HepG2 (cell line): ENCODE measurements around the gene AMN. TPM values are rescaled to one million over a fixed set of nuclear protein-coding genes. Genes with fewer than 3 reads are reported as not detected.

ENCODE experiments used
- ATAC-seq: fragments of 200-7000 bp; cut with Tn5 transposase; 3 replicates; pipeline ENCODE4 v1.9.1; 2020; ENCODE audit warnings: mild to moderate bottlenecking, moderate library complexity
- BruUV-seq: library from RNA; stranded (reverse); fragments of 400-500 nt; replicated peaks from 2 replicates; lab custom pipeline; 2021; lab: Mats Ljungman, UMichigan
- CTCF ChIA-PET: fragments of 300-600 bp; formaldehyde crosslinking; extraction: SDS; loops from one replicate; lab custom pipeline; 2021; ENCODE audit warnings: low total read pairs, inconsistent platforms, low intra/inter-chr PET ratio; lab: Yijun Ruan, JAX
- POLR2A ChIA-PET: fragments of 350-600 bp; sonication (Branson Sonifier 250); formaldehyde crosslinking; loops from one replicate; lab custom pipeline; 2020; ENCODE audit warnings: antibody characterized with exemption, inconsistent platforms; lab: Yijun Ruan, JAX
- DNase-seq: peaks from one replicate; pipeline ENCODE4 v3.0.0-alpha.2; 2015; ENCODE audit warnings: low spot score
- FAIRE-seq: peaks from 3 replicates; lab custom pipeline; 2011; peaks lifted over from hg19 to GRCh38; lab: Jason Lieb, UNC
- H2AFZ ChIP-seq: one replicate; pipeline ENCODE4 v1.6.1; 2011; ENCODE audit warnings: low read length, inconsistent platforms
- H3K27ac ChIP-seq: fragments of 300-600 bp; 3 replicates; pipeline ENCODE4 v1.8.0; 2011; ENCODE audit warnings: mixed run types, mild to moderate bottlenecking, mixed read lengths, low read length, inconsistent platforms; ENCODE audit not compliant: insufficient read depth; ENCODE audit errors: extremely low read length
- H3K27me3 ChIP-seq, 2 experiments: fragments of 200-600 bp in 1 of 2; 2 replicates in 1 of 2; 3 replicates in 1 of 2; pipeline versions ENCODE4 v1.6.0 to v1.8.0; 2011; ENCODE audit warnings: low read length in 2 of 2, mild to moderate bottlenecking in 2 of 2, moderate library complexity in 2 of 2, inconsistent platforms in 1 of 2; ENCODE audit not compliant: insufficient read depth in 2 of 2, control insufficient read depth in 1 of 2
- H3K36me3 ChIP-seq, 2 experiments: fragments of 200-600 bp in 1 of 2; replicated peaks in 1 of 2; 2 replicates in 1 of 2; 3 replicates in 1 of 2; pipeline versions ENCODE4 v1.5.1 to v1.8.0; 2011; ENCODE audit warnings: low read length in 2 of 2, inconsistent platforms in 1 of 2; ENCODE audit not compliant: insufficient read depth in 2 of 2, control insufficient read depth in 1 of 2
- H3K4me1 ChIP-seq: 2 replicates; pipeline ENCODE4 v1.5.1; 2012; ENCODE audit warnings: low read length, inconsistent platforms; ENCODE audit not compliant: insufficient read depth
- H3K4me2 ChIP-seq: 2 replicates; pipeline ENCODE4 v1.6.0; 2011; ENCODE audit warnings: low read depth, low read length, inconsistent platforms
- H3K4me3 ChIP-seq, 3 experiments: fragments of 200-600 bp in 1 of 3; sonication (generic), shearing (Covaris generic) in 1 of 3; replicated peaks in 1 of 3; 2 replicates each; pipeline ENCODE4 v1.5.1; 2011 to 2016; ENCODE audit warnings: low read length in 3 of 3, inconsistent platforms in 2 of 3, low read depth in 2 of 3, mild to moderate bottlenecking in 2 of 3, control low read depth in 1 of 3, mixed read lengths in 1 of 3; ENCODE audit not compliant: insufficient read depth in 1 of 3
- H3K79me2 ChIP-seq: one replicate; pipeline ENCODE4 v1.6.1; 2011; ENCODE audit warnings: low read length, inconsistent platforms; ENCODE audit not compliant: insufficient read depth
- H3K9ac ChIP-seq: 2 replicates; pipeline ENCODE4 v1.6.0; 2011; ENCODE audit warnings: mild to moderate bottlenecking, low read depth, low read length, inconsistent platforms; ENCODE audit not compliant: insufficient read depth
- H3K9me3 ChIP-seq: 2 replicates; pipeline ENCODE4 v1.5.1; 2012; ENCODE audit warnings: mild to moderate bottlenecking, low read length
- H4K20me1 ChIP-seq: 2 replicates; pipeline ENCODE4 v1.6.0; 2011; ENCODE audit warnings: inconsistent platforms, mild to moderate bottlenecking, low read length, moderate library complexity; ENCODE audit not compliant: insufficient read depth
- CBFB ChIP-seq: sonication (generic); formaldehyde crosslinking; IDR thresholded peaks from 2 replicates; pipeline ENCODE4 v1.4.0; 2020; ENCODE audit warnings: missing genetic modification reagents
- ESRRA ChIP-seq: sonication (generic); formaldehyde crosslinking; IDR thresholded peaks from 2 replicates; pipeline ENCODE4 v1.5.1; 2020; ENCODE audit warnings: mild to moderate bottlenecking, low read depth, missing genetic modification reagents
- GTF2F1 ChIP-seq: fragments of 150-350 bp; IDR thresholded peaks from 2 replicates; pipeline ENCODE4 v1.6.1; 2014; ENCODE audit warnings: low read length
- HES4 ChIP-seq: sonication (generic); formaldehyde crosslinking; IDR thresholded peaks from 2 replicates; pipeline ENCODE4 v1.9.0; 2021; ENCODE audit warnings: mild to moderate bottlenecking, missing genetic modification reagents, borderline replicate concordance
- ZC3H4 ChIP-seq: sonication (generic); formaldehyde crosslinking; IDR thresholded peaks from 2 replicates; pipeline ENCODE4 v1.4.0; 2020; ENCODE audit warnings: missing genetic modification reagents, borderline replicate concordance
- ZNF564 ChIP-seq: sonication (generic); formaldehyde crosslinking; IDR thresholded peaks from 2 replicates; pipeline ENCODE4 v1.8.1; 2023; ENCODE audit warnings: mild to moderate bottlenecking, missing genetic modification reagents
- ZNF720 ChIP-seq: sonication (generic); formaldehyde crosslinking; IDR thresholded peaks from 2 replicates; pipeline ENCODE4 v1.4.0; 2020; ENCODE audit warnings: missing genetic modification reagents
- WGBS: methylation state at CpG from one replicate; pipeline ENCODE4 v1.1.6; 2017; ENCODE audit warnings: low lambda C conversion rate; 5-methylcytosine and 5-hydroxymethylcytosine counted together
- in situ Hi-C: cut with HindIII; loops from 2 replicates; pipeline ENCODE4 v1.10.0; 2017; ENCODE audit warnings: low pct_unique_long_range_greater_than_20kb; ENCODE audit not compliant: extremely low pct_ligation_motif_present
- intact Hi-C: fragments of 100-400 bp; cut with micrococcal nuclease; formaldehyde crosslinking; loops from one replicate; pipeline ENCODE4 v1.10.0; 2022; ENCODE audit not compliant: unreplicated experiment
- polyA plus RNA-seq, 8 experiments: library from polyadenylated mRNA; depleted of rRNA in 3 of 8; stranded (reverse) in 7 of 8; unstranded in 1 of 8; fragments of >200 nt; fragmentation: Illumina TruSeq in 4 of 8; extraction: Trizol in 4 of 8; gene quantifications; 2 replicates each; pipeline versions ENCODE4 v1.2.1 to v1.2.3, GENCODE V29; 2011 to 2016; ENCODE audit warnings: low read depth in 4 of 8, missing spikeins in 1 of 8, mixed read lengths in 1 of 8; ENCODE audit not compliant: insufficient read depth in 1 of 8
- total RNA-seq, 5 experiments: library from RNA; depleted of rRNA; stranded (reverse); fragments of >200 nt; fragmentation: Illumina TruSeq; extraction: Trizol; gene quantifications; 2 replicates each; pipeline ENCODE4 v1.2.3, GENCODE V29; 2016; ENCODE audit warnings: low read depth in 1 of 5
- TF ChIP-seq, protein P1 (sequence below): IDR thresholded peaks from 2 replicates; pipeline ENCODE4 v1.6.1; 2018; ENCODE audit warnings: missing genetic modification reagents, mild to moderate bottlenecking, missing compliant biosample characterization
- TF ChIP-seq, protein P2 (sequence below): sonication (generic); formaldehyde crosslinking; IDR thresholded peaks from 2 replicates; pipeline ENCODE4 v1.4.0; 2020; ENCODE audit warnings: missing genetic modification reagents
- TF ChIP-seq, protein P3 (sequence below): sonication (generic); formaldehyde crosslinking; IDR thresholded peaks from 2 replicates; pipeline ENCODE4 v1.5.1; 2020; ENCODE audit warnings: mild to moderate bottlenecking, missing genetic modification reagents, moderate library complexity
- TF ChIP-seq, protein P4 (sequence below): IDR thresholded peaks from 2 replicates; pipeline ENCODE4 v1.6.1; 2016; ENCODE audit warnings: low read depth

The AMN gene
- total and polyA plus RNA-seq, 2 of the 13 experiments (the other 11 are each of a cell fraction or from before 2014, with no cell fraction given): 9.8 to 33.1 TPM

DNA sequence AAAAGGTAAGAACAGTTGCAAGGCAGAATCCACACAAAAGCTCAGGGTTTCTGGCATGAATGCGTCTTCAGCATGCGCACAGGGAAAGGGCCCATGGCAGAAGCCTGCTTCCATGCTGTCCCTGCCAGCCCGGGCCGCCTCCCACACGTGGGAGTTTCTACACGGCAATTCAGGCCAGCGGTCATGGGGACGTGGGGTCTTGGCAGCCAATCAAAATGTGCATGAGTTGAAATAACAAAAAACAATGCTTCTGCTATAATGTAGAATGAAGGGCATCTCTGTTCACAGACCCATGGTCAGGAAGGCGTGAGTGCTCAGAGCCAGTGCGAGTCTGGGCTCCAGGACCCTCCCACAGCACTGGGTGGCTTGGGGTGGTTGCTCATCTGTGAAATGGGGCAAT lies 28.6 kb downstream of the AMN start:
- in situ Hi-C loops: no loop called here
- Histone ChIP-seq H3K9ac (no peak overlapping the region), H2AFZ (no peak overlapping the region), H3K4me3 (no peak overlapping the region), H3K36me3 (peaks cover 32 to 48% of the 10 kb centered on the region in 2 experiments), H3K79me2 (no peaks in the 10 kb centered on the region), H3K9me3 (no peaks in the 10 kb centered on the region), H3K27me3 (no peaks in the 10 kb centered on the region), H3K4me2 (no peak overlapping the region), H3K27ac (no peak overlapping the region), H4K20me1 (no peaks in the 10 kb centered on the region), H3K4me1 (no peaks in the 10 kb centered on the region)
- DNase-seq (no peak), FAIRE-seq (no peak), ATAC-seq (no peak)
- ChIA-PET POLR2A (no interaction called here), CTCF (no interaction called here)
- TF ChIP-seq, protein P1, sequence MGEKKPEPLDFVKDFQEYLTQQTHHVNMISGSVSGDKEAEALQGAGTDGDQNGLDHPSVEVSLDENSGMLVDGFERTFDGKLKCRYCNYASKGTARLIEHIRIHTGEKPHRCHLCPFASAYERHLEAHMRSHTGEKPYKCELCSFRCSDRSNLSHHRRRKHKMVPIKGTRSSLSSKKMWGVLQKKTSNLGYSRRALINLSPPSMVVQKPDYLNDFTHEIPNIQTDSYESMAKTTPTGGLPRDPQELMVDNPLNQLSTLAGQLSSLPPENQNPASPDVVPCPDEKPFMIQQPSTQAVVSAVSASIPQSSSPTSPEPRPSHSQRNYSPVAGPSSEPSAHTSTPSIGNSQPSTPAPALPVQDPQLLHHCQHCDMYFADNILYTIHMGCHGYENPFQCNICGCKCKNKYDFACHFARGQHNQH (CRISPR knock-in tag): no peak
- TF ChIP-seq ZNF720 (CRISPR knock-in tag): no peak
- TF ChIP-seq CBFB (CRISPR knock-in tag): no peak
- TF ChIP-seq, protein P2, sequence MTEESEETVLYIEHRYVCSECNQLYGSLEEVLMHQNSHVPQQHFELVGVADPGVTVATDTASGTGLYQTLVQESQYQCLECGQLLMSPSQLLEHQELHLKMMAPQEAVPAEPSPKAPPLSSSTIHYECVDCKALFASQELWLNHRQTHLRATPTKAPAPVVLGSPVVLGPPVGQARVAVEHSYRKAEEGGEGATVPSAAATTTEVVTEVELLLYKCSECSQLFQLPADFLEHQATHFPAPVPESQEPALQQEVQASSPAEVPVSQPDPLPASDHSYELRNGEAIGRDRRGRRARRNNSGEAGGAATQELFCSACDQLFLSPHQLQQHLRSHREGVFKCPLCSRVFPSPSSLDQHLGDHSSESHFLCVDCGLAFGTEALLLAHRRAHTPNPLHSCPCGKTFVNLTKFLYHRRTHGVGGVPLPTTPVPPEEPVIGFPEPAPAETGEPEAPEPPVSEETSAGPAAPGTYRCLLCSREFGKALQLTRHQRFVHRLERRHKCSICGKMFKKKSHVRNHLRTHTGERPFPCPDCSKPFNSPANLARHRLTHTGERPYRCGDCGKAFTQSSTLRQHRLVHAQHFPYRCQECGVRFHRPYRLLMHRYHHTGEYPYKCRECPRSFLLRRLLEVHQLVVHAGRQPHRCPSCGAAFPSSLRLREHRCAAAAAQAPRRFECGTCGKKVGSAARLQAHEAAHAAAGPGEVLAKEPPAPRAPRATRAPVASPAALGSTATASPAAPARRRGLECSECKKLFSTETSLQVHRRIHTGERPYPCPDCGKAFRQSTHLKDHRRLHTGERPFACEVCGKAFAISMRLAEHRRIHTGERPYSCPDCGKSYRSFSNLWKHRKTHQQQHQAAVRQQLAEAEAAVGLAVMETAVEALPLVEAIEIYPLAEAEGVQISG (CRISPR knock-in tag): no peak
- TF ChIP-seq GTF2F1: no peak
- TF ChIP-seq HES4 (CRISPR knock-in tag): no peak
- no peak for TF ChIP-seq ZNF564 (CRISPR knock-in tag)
- no peak for TF ChIP-seq ESRRA (CRISPR knock-in tag)
- TF ChIP-seq, protein P3, sequence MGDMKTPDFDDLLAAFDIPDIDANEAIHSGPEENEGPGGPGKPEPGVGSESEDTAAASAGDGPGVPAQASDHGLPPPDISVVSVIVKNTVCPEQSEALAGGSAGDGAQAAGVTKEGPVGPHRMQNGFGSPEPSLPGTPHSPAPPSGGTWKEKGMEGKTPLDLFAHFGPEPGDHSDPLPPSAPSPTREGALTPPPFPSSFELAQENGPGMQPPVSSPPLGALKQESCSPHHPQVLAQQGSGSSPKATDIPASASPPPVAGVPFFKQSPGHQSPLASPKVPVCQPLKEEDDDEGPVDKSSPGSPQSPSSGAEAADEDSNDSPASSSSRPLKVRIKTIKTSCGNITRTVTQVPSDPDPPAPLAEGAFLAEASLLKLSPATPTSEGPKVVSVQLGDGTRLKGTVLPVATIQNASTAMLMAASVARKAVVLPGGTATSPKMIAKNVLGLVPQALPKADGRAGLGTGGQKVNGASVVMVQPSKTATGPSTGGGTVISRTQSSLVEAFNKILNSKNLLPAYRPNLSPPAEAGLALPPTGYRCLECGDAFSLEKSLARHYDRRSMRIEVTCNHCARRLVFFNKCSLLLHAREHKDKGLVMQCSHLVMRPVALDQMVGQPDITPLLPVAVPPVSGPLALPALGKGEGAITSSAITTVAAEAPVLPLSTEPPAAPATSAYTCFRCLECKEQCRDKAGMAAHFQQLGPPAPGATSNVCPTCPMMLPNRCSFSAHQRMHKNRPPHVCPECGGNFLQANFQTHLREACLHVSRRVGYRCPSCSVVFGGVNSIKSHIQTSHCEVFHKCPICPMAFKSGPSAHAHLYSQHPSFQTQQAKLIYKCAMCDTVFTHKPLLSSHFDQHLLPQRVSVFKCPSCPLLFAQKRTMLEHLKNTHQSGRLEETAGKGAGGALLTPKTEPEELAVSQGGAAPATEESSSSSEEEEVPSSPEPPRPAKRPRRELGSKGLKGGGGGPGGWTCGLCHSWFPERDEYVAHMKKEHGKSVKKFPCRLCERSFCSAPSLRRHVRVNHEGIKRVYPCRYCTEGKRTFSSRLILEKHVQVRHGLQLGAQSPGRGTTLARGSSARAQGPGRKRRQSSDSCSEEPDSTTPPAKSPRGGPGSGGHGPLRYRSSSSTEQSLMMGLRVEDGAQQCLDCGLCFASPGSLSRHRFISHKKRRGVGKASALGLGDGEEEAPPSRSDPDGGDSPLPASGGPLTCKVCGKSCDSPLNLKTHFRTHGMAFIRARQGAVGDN: no peak
- no peak for TF ChIP-seq ZC3H4
- TF ChIP-seq, protein P4, sequence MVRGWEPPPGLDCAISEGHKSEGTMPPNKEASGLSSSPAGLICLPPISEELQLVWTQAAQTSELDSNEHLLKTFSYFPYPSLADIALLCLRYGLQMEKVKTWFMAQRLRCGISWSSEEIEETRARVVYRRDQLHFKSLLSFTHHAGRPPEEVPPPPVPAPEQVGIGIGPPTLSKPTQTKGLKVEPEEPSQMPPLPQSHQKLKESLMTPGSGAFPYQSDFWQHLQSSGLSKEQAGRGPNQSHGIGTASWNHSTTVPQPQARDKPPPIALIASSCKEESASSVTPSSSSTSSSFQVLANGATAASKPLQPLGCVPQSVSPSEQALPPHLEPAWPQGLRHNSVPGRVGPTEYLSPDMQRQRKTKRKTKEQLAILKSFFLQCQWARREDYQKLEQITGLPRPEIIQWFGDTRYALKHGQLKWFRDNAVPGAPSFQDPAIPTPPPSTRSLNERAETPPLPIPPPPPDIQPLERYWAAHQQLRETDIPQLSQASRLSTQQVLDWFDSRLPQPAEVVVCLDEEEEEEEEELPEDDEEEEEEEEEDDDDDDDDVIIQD (CRISPR knock-in tag): no peak
- BruUV-seq: no TSS peak
- intact Hi-C loops: no loop called here
- 96% methylated on average over 8 of the region's 10 CpGs for whole genome bisulfite sequencing
